ENCODE data around the gene RAB20. TPM values are rescaled to one million over a fixed set of nuclear protein-coding genes. Genes with fewer than 3 reads are reported as not detected.

RAB20 gene
- total and polyA plus RNA-seq, 9 of the 15 experiments (the other 6 are each of a cell fraction or from before 2014, with no cell fraction given) = 0.62 to 9.2 (median 5.4) TPM

GRCh38 chr13:110536006-110536693 is 25.4 kb downstream of the RAB20 start:
- Histone ChIP-seq H4K20me1 (replicated peaks; ENCODE audit: control insufficient read depth, insufficient read depth, low read length) (no peaks in the 10 kb centered on the region), H3K27ac (ENCODE audit: extremely low read depth, low read depth, low read length) (peak overlapping the region; percentile 45; the same call in 1 of the 3 replicates), H2AFZ (ENCODE audit: low read depth, low read length) (peak overlapping the region; percentile 63; the same call in 1 of the 2 replicates), H3K4me2 (ENCODE audit: insufficient read depth, low read length) (peak overlapping the region; percentile 37; the same call in 1 of the 2 replicates), H3K9me1 (ENCODE audit: control insufficient read depth, insufficient read depth, low read length) (no peaks in the 10 kb centered on the region), H3K4me1 (replicated peaks in 1 of 2; ENCODE audit: control insufficient read depth in 2 of 2, insufficient read depth in 2 of 2, low read length in 2 of 2) (peaks cover 11 to 29% of the 10 kb centered on the region in 2 experiments), H3K9me3 (replicated peaks; ENCODE audit: control insufficient read depth, insufficient read depth, low read depth, low read length) (no peaks in the 10 kb centered on the region), H3K79me2 (ENCODE audit: control insufficient read depth, insufficient read depth, low read length) (no peaks in the 10 kb centered on the region; the same call in 1 of the 3 replicates), H3K4me3 (no peak overlapping the region), H3K27me3 (ENCODE audit: control insufficient read depth in 2 of 2, insufficient read depth in 2 of 2, low read length in 2 of 2) (no peaks in the 10 kb centered on the region), H3K36me3 (ENCODE audit: control insufficient read depth, insufficient read depth, low read length) (no peaks in the 10 kb centered on the region), H3K9ac (ENCODE audit: insufficient read depth in 1 of 2, low read depth in 2 of 2, low read length in 2 of 2) (peak overlapping the region in 1 of 2 experiments; percentile 43; a peak in 1 of 4 replicates)
- ChIA-PET POLR2A (interaction anchor here (0.6 to 0.7 kb wide), 3 partner anchors 14 to 315 kb away, joined by 3 to 4 read pairs (median 3); no protein-coding TSS in a partner anchor), CTCF (ENCODE audit: low intra/inter-chr PET ratio) (no interaction called here)
- 35% methylated on average over 15 of the region's 18 CpGs for WGBS (ENCODE audit: insufficient coverage, low coverage, missing lambda C conversion rate)
- DNase-seq (ENCODE audit: extremely low read depth in 1 of 4, low spot score in 3 of 4) (peak in 2 of 4 experiments; percentile 18 to 33), FAIRE-seq (no peak), ATAC-seq (peak; percentile 60)
- intact Hi-C loops (cut with micrococcal nuclease) = no loop called here
- BruUV-seq (replicated peaks) = no TSS peak
- in situ Hi-C loops (cut with MboI) = no loop called here
- TF ChIP-seq ESRRB (CRISPR knock-in tag; IDR thresholded peaks at IDR 0.05; ENCODE audit: borderline replicate concordance) (no peak), NR4A1 (CRISPR knock-in tag; IDR thresholded peaks at IDR 0.05) (no peak), NR4A1 (tag; IDR thresholded peaks at IDR 0.05) (no peak), ZSCAN32 (CRISPR knock-in tag; IDR thresholded peaks at IDR 0.05) (no peak), HES1 (IDR thresholded peaks at IDR 0.05; ENCODE audit: low read depth) (no peak), ZNF124 (CRISPR knock-in tag; IDR thresholded peaks at IDR 0.05) (no peak), HNRNPUL1 (IDR thresholded peaks at IDR 0.05; ENCODE audit: low read length) (no peak), GMEB1 (CRISPR knock-in tag; IDR thresholded peaks at IDR 0.05) (no peak), CTBP1 (IDR thresholded peaks at IDR 0.05; ENCODE audit: borderline replicate concordance) (0 out of 2 replicates have a peak, but pooled peaks have one; percentile 35), POLR2H (tag; IDR thresholded peaks at IDR 0.05; ENCODE audit: low read depth) (no peak), FOS (IDR thresholded peaks at IDR 0.05; ENCODE audit: extremely low read depth, insufficient read length) (no peak), YY1 (IDR thresholded peaks at IDR 0.05; ENCODE audit: borderline replicate concordance in 1 of 3, control insufficient read depth in 1 of 3, extremely low read depth in 1 of 3, insufficient read depth in 3 of 3, insufficient read length in 1 of 3, insufficient replicate concordance in 2 of 3, low read depth in 1 of 3, low read length in 2 of 3) (no peak)
